Cardiac muscle cell (in vitro differentiated cells and primary cell): ENCODE data around the gene CCNQ. TPM values are rescaled to one million over a fixed set of nuclear protein-coding genes. Genes with fewer than 3 reads are reported as not detected.

Experiments
- DNase-seq, 2 donors: peaks; one replicate each; pipeline versions ENCODE4 v3.0.0 to v3.0.0-alpha.2; 2010 to 2017; ENCODE audit warnings: low read depth in 1 of 2, low spot score in 1 of 2
- H3K27ac ChIP-seq: fragments of 200-600 bp; sonication (generic); 2 replicates; pipeline ENCODE4 v1.5.1; 2016
- H3K27me3 ChIP-seq: fragments of 200-600 bp; sonication (generic); 2 replicates; pipeline ENCODE4 v1.6.0; 2016; ENCODE audit warnings: control low read depth
- H3K36me3 ChIP-seq: fragments of 200-600 bp; sonication (generic); 2 replicates; pipeline ENCODE4 v1.5.1; 2016; ENCODE audit warnings: control low read depth
- H3K4me1 ChIP-seq: fragments of 200-600 bp; sonication (generic); 2 replicates; pipeline ENCODE4 v1.8.1; 2017; ENCODE audit warnings: low read depth, mild to moderate bottlenecking, mixed run types
- H3K4me3 ChIP-seq: fragments of 200-600 bp; sonication (generic); 2 replicates; pipeline ENCODE4 v1.5.1; 2016; ENCODE audit warnings: mild to moderate bottlenecking
- H3K9me3 ChIP-seq: fragments of 200-600 bp; sonication (generic); 2 replicates; pipeline ENCODE4 v1.5.1; 2017; ENCODE audit warnings: low read depth, mild to moderate bottlenecking, control low read depth
- CTCF ChIP-seq: IDR thresholded peaks from 2 replicates; pipeline ENCODE4 v1.5.1; 2012; ENCODE audit warnings: low read depth, mild to moderate bottlenecking, low read length
- polyA plus RNA-seq: library from polyadenylated mRNA; unstranded; fragments of >200 nt; fragmentation: Nextera tagmentation; extraction: Ambion mirVana; gene quantifications from 2 replicates; pipeline ENCODE4 v1.2.1, GENCODE V29; 2016
- total RNA-seq: library from RNA; depleted of rRNA; stranded (reverse); fragments of >200 nt; gene quantifications from 2 replicates; pipeline ENCODE4 v1.2.3, GENCODE V29; 2016

CCNQ gene
- total and polyA plus RNA-seq, 2 experiments from 2014 or later: 28.5 to 37.0 TPM

- Histone ChIP-seq H3K4me1 (no peaks in the 10 kb centered on the region), H3K27me3 (peaks cover 39% of the 10 kb centered on the region), H3K27ac (no peak overlapping the region), H3K9me3 (no peaks in the 10 kb centered on the region), H3K36me3 (no peaks in the 10 kb centered on the region), H3K4me3 (no peak overlapping the region)
- no peak for TF ChIP-seq CTCF
- DNase-seq: no peak
These were observed 42.0 kb upstream of the CCNQ start for GRCh38 chrX:153640736-153641575.

GRCh38 chrX:153640045-153640686 lies 41.2 kb upstream of the CCNQ start:
- no peak for DNase-seq
- Histone ChIP-seq H3K27ac (no peak overlapping the region), H3K4me1 (no peaks in the 10 kb centered on the region), H3K4me3 (no peak overlapping the region), H3K36me3 (no peaks in the 10 kb centered on the region), H3K27me3 (peaks cover 33% of the 10 kb centered on the region), H3K9me3 (no peaks in the 10 kb centered on the region)
- TF ChIP-seq CTCF: no peak

GRCh38 chrX:153639177-153640044 lies 40.5 kb upstream of the CCNQ start:
- H3K36me3 ChIP-seq: no peaks in the 10 kb centered on the region
- no peak overlapping the region for H3K27ac ChIP-seq
- no peak for TF ChIP-seq CTCF
- no peak for DNase-seq
- no peak overlapping the region for H3K4me3 ChIP-seq
- no peaks in the 10 kb centered on the region for H3K4me1 ChIP-seq
- peaks cover 26% of the 10 kb centered on the region for H3K27me3 ChIP-seq
- no peaks in the 10 kb centered on the region for H3K9me3 ChIP-seq

- DNase-seq: no peak
- H3K9me3 ChIP-seq: no peaks in the 10 kb centered on the region
- TF ChIP-seq CTCF: no peak
- no peak overlapping the region for H3K4me3 ChIP-seq
- no peaks in the 10 kb centered on the region for H3K36me3 ChIP-seq
- no peaks in the 10 kb centered on the region for H3K4me1 ChIP-seq
- peaks cover 20% of the 10 kb centered on the region for H3K27me3 ChIP-seq
- H3K27ac ChIP-seq: no peak overlapping the region
These were observed 39.7 kb upstream of the CCNQ start for GRCh38 chrX:153638436-153639176.

GRCh38 chrX:153638041-153638371 lies 39.1 kb upstream of the CCNQ start:
- no peak for DNase-seq
- Histone ChIP-seq H3K4me1 (no peaks in the 10 kb centered on the region), H3K27ac (no peak overlapping the region), H3K27me3 (peaks cover 14% of the 10 kb centered on the region), H3K4me3 (no peak overlapping the region), H3K9me3 (no peaks in the 10 kb centered on the region), H3K36me3 (no peaks in the 10 kb centered on the region)
- TF ChIP-seq CTCF: no peak
